SK-N-SH (cell line): ENCODE data around the gene TRANK1.

ENCODE experiments used
- CHD2 ChIP-seq: fragments of 150-350 bp; IDR thresholded peaks from 2 replicates; pipeline ENCODE4 v1.6.1; 2018; ENCODE audit warnings: low read length; ENCODE audit not compliant: partially characterized antibody
- FOXM1 ChIP-seq: IDR thresholded peaks from 2 replicates; pipeline ENCODE4 v1.4.0; 2012; ENCODE audit warnings: low read depth, mild to moderate bottlenecking
- GABPA ChIP-seq: IDR thresholded peaks from 2 replicates; pipeline ENCODE4 v1.4.0; 2012; ENCODE audit warnings: low read depth, mild to moderate bottlenecking
- GATA2 ChIP-seq: sonication (generic); formaldehyde crosslinking; IDR thresholded peaks from 2 replicates; pipeline ENCODE4 v1.5.0; 2020; ENCODE audit warnings: mild to moderate bottlenecking, missing genetic modification reagents
- JUND ChIP-seq: IDR thresholded peaks from 2 replicates; pipeline ENCODE4 v1.4.0; 2012
- MXI1 ChIP-seq: IDR thresholded peaks from 2 replicates; pipeline ENCODE4 v1.6.1; 2012; ENCODE audit warnings: mild to moderate bottlenecking, low read depth, low read length, improper control_type of control experiment
- NFIC ChIP-seq: IDR thresholded peaks from 2 replicates; pipeline ENCODE4 v1.4.0; 2012; ENCODE audit warnings: borderline replicate concordance
- RFX5 ChIP-seq: IDR thresholded peaks from 2 replicates; pipeline ENCODE4 v1.6.1; 2012; ENCODE audit warnings: mild to moderate bottlenecking, improper control_type of control experiment, low read length
- SIN3A ChIP-seq: IDR thresholded peaks from 2 replicates; pipeline ENCODE4 v1.6.1; 2012; ENCODE audit warnings: low read depth, mild to moderate bottlenecking, low read length, moderate library complexity, borderline replicate concordance
- SMC3 ChIP-seq: IDR thresholded peaks from 2 replicates; pipeline ENCODE4 v1.6.1; 2012; ENCODE audit warnings: low read depth, low read length, improper control_type of control experiment
- TEAD4 ChIP-seq: IDR thresholded peaks from 2 replicates; pipeline ENCODE4 v1.4.0; 2012; ENCODE audit warnings: mild to moderate bottlenecking, borderline replicate concordance; ENCODE audit not compliant: insufficient read depth
- TF ChIP-seq, protein P1 (sequence below): fragments of 200-600 bp; sonication (generic); IDR thresholded peaks from 2 replicates; pipeline ENCODE4 v1.6.1; 2017; ENCODE audit warnings: antibody characterized with exemption, mild to moderate bottlenecking, moderate library complexity
- TF ChIP-seq, protein P2 (sequence below): IDR thresholded peaks from 2 replicates; pipeline ENCODE4 v1.6.1; 2012; ENCODE audit warnings: mild to moderate bottlenecking, low read depth, low read length, moderate library complexity

GRCh38 chr3:36909666-36910065 lies 35.2 kb downstream of the TRANK1 start:
- TF ChIP-seq, protein P1, sequence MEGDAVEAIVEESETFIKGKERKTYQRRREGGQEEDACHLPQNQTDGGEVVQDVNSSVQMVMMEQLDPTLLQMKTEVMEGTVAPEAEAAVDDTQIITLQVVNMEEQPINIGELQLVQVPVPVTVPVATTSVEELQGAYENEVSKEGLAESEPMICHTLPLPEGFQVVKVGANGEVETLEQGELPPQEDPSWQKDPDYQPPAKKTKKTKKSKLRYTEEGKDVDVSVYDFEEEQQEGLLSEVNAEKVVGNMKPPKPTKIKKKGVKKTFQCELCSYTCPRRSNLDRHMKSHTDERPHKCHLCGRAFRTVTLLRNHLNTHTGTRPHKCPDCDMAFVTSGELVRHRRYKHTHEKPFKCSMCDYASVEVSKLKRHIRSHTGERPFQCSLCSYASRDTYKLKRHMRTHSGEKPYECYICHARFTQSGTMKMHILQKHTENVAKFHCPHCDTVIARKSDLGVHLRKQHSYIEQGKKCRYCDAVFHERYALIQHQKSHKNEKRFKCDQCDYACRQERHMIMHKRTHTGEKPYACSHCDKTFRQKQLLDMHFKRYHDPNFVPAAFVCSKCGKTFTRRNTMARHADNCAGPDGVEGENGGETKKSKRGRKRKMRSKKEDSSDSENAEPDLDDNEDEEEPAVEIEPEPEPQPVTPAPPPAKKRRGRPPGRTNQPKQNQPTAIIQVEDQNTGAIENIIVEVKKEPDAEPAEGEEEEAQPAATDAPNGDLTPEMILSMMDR = no peak
- TF ChIP-seq SMC3 (no peak), MXI1 (no peak), GABPA (no peak), JUND (no peak), NFIC (no peak), FOXM1 (no peak), GATA2 (CRISPR knock-in tag) (no peak), SIN3A (no peak), CHD2 (no peak), TEAD4 (no peak), RFX5 (no peak)
- TF ChIP-seq, protein P2, sequence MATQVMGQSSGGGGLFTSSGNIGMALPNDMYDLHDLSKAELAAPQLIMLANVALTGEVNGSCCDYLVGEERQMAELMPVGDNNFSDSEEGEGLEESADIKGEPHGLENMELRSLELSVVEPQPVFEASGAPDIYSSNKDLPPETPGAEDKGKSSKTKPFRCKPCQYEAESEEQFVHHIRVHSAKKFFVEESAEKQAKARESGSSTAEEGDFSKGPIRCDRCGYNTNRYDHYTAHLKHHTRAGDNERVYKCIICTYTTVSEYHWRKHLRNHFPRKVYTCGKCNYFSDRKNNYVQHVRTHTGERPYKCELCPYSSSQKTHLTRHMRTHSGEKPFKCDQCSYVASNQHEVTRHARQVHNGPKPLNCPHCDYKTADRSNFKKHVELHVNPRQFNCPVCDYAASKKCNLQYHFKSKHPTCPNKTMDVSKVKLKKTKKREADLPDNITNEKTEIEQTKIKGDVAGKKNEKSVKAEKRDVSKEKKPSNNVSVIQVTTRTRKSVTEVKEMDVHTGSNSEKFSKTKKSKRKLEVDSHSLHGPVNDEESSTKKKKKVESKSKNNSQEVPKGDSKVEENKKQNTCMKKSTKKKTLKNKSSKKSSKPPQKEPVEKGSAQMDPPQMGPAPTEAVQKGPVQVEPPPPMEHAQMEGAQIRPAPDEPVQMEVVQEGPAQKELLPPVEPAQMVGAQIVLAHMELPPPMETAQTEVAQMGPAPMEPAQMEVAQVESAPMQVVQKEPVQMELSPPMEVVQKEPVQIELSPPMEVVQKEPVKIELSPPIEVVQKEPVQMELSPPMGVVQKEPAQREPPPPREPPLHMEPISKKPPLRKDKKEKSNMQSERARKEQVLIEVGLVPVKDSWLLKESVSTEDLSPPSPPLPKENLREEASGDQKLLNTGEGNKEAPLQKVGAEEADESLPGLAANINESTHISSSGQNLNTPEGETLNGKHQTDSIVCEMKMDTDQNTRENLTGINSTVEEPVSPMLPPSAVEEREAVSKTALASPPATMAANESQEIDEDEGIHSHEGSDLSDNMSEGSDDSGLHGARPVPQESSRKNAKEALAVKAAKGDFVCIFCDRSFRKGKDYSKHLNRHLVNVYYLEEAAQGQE = no peak
